ENCODE data around the gene PKMYT1. TPM values are rescaled to one million over a fixed set of nuclear protein-coding genes. Genes with fewer than 3 reads are reported as not detected.

Gene PKMYT1
- total and polyA plus RNA-seq, 2 donors (not counting 1 experiment from before 2014, with no cell fraction given) = 1.2 to 2.7 TPM

DNA sequence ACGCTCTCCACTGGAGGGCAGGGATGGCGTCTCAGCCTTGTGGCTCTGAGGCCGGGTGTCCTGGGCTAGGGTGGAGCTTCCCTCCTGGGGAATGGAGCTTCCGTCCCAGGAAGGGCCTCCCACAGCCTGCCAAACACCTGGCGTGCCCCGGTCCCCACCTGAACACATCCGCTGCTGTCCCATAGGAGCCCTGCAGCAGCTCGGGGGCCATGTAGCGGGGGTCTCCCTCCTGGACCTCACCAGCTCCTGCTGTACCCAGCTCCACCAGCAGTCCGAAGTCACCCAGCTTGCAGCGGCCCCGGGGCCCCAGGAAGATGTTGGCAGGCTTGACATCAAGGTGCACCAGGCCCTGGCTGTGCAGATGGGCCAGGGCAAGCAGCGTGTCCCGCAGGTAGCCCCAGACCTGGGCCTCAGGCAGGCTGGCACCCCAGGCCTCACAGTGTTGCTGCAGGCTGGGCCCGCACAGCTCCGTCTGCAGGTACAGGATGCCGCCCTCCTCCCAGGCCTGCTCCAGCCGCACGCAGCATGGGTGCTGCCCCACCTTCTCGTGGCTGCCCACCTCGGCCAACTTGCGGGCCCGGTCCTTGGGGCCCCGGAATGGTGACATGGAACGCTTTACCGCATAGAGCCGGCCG is 5.0 kb downstream of the PKMYT1 start:
- DNase-seq (ENCODE audit: low read depth in 2 of 2) = no peak
- Histone ChIP-seq H3K4me2 (ENCODE audit: extremely low read depth, insufficient read depth, low read length) (no peak overlapping the region), H2AFZ (ENCODE audit: low read length) (no peak overlapping the region), H3K79me2 (ENCODE audit: control insufficient read depth, insufficient read depth, low read length) (peaks cover 5% of the 10 kb centered on the region), H3K27ac (ENCODE audit: insufficient read depth, low read length) (no peak overlapping the region), H3K27me3 (ENCODE audit: control insufficient read depth, insufficient read depth, low read length) (no peaks in the 10 kb centered on the region), H3K9me3 (ENCODE audit: control insufficient read depth, insufficient read depth, low read depth, low read length) (no peaks in the 10 kb centered on the region), H3K4me1 (ENCODE audit: control insufficient read depth, extremely low read depth, insufficient read depth, low read length) (peaks cover 4% of the 10 kb centered on the region), H3K36me3 (ENCODE audit: control insufficient read depth, insufficient read depth, low read length) (peaks cover 2% of the 10 kb centered on the region), H4K20me1 (ENCODE audit: control insufficient read depth, extremely low read depth, insufficient read depth, low read length) (no peaks in the 10 kb centered on the region), H3K9ac (ENCODE audit: insufficient read depth, low read length) (no peak overlapping the region), H3K4me3 (replicated peaks in 1 of 4; ENCODE audit: control extremely low read depth in 1 of 4, insufficient read depth in 1 of 4, low read depth in 3 of 4, low read length in 4 of 4) (no peak overlapping the region)
- TF ChIP-seq, protein P1, sequence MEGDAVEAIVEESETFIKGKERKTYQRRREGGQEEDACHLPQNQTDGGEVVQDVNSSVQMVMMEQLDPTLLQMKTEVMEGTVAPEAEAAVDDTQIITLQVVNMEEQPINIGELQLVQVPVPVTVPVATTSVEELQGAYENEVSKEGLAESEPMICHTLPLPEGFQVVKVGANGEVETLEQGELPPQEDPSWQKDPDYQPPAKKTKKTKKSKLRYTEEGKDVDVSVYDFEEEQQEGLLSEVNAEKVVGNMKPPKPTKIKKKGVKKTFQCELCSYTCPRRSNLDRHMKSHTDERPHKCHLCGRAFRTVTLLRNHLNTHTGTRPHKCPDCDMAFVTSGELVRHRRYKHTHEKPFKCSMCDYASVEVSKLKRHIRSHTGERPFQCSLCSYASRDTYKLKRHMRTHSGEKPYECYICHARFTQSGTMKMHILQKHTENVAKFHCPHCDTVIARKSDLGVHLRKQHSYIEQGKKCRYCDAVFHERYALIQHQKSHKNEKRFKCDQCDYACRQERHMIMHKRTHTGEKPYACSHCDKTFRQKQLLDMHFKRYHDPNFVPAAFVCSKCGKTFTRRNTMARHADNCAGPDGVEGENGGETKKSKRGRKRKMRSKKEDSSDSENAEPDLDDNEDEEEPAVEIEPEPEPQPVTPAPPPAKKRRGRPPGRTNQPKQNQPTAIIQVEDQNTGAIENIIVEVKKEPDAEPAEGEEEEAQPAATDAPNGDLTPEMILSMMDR (conservative IDR thresholded peaks at IDR 0.05 in 1 of 2, IDR thresholded peaks at IDR 0.05 in 1 of 2; ENCODE audit: low read depth in 1 of 2, low read length in 2 of 2) = no peak
- no peak for TF ChIP-seq EZH2 (IDR thresholded peaks at IDR 0.05; ENCODE audit: low read length, missing control alignments)

DNA sequence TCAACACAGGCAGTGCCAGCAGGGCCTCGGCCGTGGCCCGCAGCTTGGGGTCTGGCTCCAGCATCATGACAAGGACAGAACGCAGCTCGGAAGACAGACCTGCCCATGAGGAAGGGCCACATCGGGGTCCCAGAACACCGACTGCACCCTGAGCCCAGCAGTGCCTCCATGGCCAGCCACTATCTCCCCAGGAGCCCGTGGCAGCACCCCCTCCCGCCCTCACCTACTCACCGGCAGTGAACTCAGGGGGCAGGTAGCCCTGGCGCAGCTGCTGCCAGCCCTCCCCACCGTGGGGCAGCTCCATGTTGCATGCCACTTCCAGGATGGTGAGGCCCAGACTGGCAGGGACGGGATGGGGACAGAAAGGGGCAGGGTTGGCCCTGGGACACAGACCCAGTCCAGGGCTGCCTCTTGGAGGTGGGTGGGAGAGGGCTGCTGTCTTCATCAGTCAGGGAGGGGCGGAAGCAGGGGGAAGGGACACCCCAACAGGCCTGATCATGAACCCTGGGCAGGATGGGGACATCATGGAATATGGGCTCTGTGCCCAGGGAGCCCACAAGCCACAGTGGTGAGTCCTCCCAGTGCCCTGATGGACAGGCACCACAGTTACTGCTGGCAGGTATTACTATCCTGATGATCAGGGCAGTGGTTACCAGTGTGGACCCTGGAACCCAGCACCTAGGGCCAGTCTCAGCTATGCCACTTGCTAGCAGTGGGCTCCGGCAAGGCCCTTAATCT is 5.8 kb downstream of the PKMYT1 start:
- TF ChIP-seq, protein P1 (conservative IDR thresholded peaks at IDR 0.05 in 1 of 2, IDR thresholded peaks at IDR 0.05 in 1 of 2; ENCODE audit: low read depth in 1 of 2, low read length in 2 of 2) = no peak
- TF ChIP-seq EZH2 (IDR thresholded peaks at IDR 0.05; ENCODE audit: low read length, missing control alignments) = no peak
- Histone ChIP-seq H3K27ac (ENCODE audit: insufficient read depth, low read length) (no peak overlapping the region), H2AFZ (ENCODE audit: low read length) (no peak overlapping the region), H3K27me3 (ENCODE audit: control insufficient read depth, insufficient read depth, low read length) (no peaks in the 10 kb centered on the region), H3K9ac (ENCODE audit: insufficient read depth, low read length) (no peak overlapping the region), H3K4me2 (ENCODE audit: extremely low read depth, insufficient read depth, low read length) (no peak overlapping the region), H3K4me1 (ENCODE audit: control insufficient read depth, extremely low read depth, insufficient read depth, low read length) (peaks cover under 1% of the 10 kb centered on the region), H3K79me2 (ENCODE audit: control insufficient read depth, insufficient read depth, low read length) (peaks cover 2% of the 10 kb centered on the region), H3K4me3 (replicated peaks in 1 of 4; ENCODE audit: control extremely low read depth in 1 of 4, insufficient read depth in 1 of 4, low read depth in 3 of 4, low read length in 4 of 4) (no peak overlapping the region), H3K36me3 (ENCODE audit: control insufficient read depth, insufficient read depth, low read length) (peaks cover 2% of the 10 kb centered on the region), H4K20me1 (ENCODE audit: control insufficient read depth, extremely low read depth, insufficient read depth, low read length) (no peaks in the 10 kb centered on the region), H3K9me3 (ENCODE audit: control insufficient read depth, insufficient read depth, low read depth, low read length) (no peaks in the 10 kb centered on the region)
- no peak for DNase-seq (ENCODE audit: low read depth in 2 of 2)

DNA sequence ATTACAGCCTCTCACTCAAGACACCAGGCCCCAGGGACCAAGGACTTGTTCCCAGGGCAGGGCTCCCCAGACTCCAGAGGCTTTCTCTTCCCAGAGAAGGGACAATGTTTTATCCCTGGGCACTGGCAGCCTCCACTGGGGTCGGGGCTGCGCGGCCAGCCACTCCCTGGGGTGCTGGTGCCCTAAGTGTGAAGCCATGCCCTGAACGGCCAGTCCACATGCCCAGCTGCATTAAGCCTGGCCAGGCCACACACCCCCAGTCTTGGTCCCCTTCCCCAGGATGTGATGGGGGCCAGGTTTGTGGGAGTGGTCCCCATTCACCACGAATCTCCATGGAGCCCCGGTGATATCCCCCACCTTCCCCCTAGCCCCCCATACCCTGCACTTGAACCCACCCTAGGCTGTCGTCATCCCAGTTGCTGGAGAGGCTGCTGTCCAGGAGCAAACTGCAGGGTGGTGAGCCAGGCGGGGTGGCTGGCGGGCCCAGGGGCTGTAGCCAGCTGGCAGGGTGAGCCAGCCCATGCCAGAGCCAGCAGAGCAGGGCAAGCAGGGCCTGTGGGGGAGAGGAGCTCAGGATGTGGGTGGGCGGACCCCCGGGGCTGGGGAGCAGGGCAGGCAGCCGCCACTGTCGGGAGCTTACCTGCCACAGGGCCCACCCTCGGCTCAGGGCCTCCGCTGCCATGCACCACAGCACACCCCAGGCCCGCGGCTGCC is 6.5 kb downstream of the PKMYT1 start:
- no peak overlapping the region for H3K4me3 ChIP-seq (replicated peaks in 1 of 4; ENCODE audit: control extremely low read depth in 1 of 4, insufficient read depth in 1 of 4, low read depth in 3 of 4, low read length in 4 of 4)
- H2AFZ ChIP-seq (ENCODE audit: low read length) = no peak overlapping the region
- H3K27me3 ChIP-seq (ENCODE audit: control insufficient read depth, insufficient read depth, low read length) = no peaks in the 10 kb centered on the region
- H3K79me2 ChIP-seq (ENCODE audit: control insufficient read depth, insufficient read depth, low read length) = no peaks in the 10 kb centered on the region
- no peak overlapping the region for H3K4me2 ChIP-seq (ENCODE audit: extremely low read depth, insufficient read depth, low read length)
- H3K9ac ChIP-seq (ENCODE audit: insufficient read depth, low read length) = no peak overlapping the region
- no peaks in the 10 kb centered on the region for H3K9me3 ChIP-seq (ENCODE audit: control insufficient read depth, insufficient read depth, low read depth, low read length)
- H3K27ac ChIP-seq (ENCODE audit: insufficient read depth, low read length) = no peak overlapping the region
- H3K36me3 ChIP-seq (ENCODE audit: control insufficient read depth, insufficient read depth, low read length) = peaks cover 2% of the 10 kb centered on the region
- H4K20me1 ChIP-seq (ENCODE audit: control insufficient read depth, extremely low read depth, insufficient read depth, low read length) = no peaks in the 10 kb centered on the region
- TF ChIP-seq, protein P1 (conservative IDR thresholded peaks at IDR 0.05 in 1 of 2, IDR thresholded peaks at IDR 0.05 in 1 of 2; ENCODE audit: low read depth in 1 of 2, low read length in 2 of 2) = no peak
- no peak for TF ChIP-seq EZH2 (IDR thresholded peaks at IDR 0.05; ENCODE audit: low read length, missing control alignments)
- no peak for DNase-seq (ENCODE audit: low read depth in 2 of 2)
- H3K4me1 ChIP-seq (ENCODE audit: control insufficient read depth, extremely low read depth, insufficient read depth, low read length) = no peaks in the 10 kb centered on the region
